Activated T-helper 2 cell treated with anti-CD3 and anti-CD28 coated beads, Interferon-gamma antibody, Interleukin-2, Interleukin-4, amounts not matched to agents 10 μg/mL and 5 μg/mL and 100 μg/mL, durations not matched to agents 14 hours and 24 hours and 36 hours (primary cell): ENCODE data around the gene CCDC91. TPM values are rescaled to one million over a fixed set of nuclear protein-coding genes. Genes with fewer than 3 reads are reported as not detected.

ENCODE experiments used
- DNase-seq: peaks from one replicate; pipeline ENCODE4 v3.0.0; 2021; ENCODE audit warnings: low spot score
- H3K27ac Mint-ChIP-seq: one replicate; pipeline ENCODE4 v1.8.0; 2021; ENCODE audit warnings: mixed read lengths
- H3K27me3 Mint-ChIP-seq: one replicate; pipeline ENCODE4 v1.8.0; 2021; ENCODE audit warnings: low read depth, mixed read lengths
- H3K36me3 Mint-ChIP-seq: one replicate; pipeline ENCODE4 v1.8.0; 2021; ENCODE audit warnings: low read depth, mixed read lengths
- H3K4me1 Mint-ChIP-seq: one replicate; pipeline ENCODE4 v1.8.0; 2021; ENCODE audit warnings: low read depth, mixed read lengths
- H3K4me3 Mint-ChIP-seq: one replicate; pipeline ENCODE4 v1.8.0; 2021; ENCODE audit warnings: low read depth, mild to moderate bottlenecking, moderate library complexity, mixed read lengths
- H3K9me3 Mint-ChIP-seq: one replicate; pipeline ENCODE4 v1.8.0; 2021; ENCODE audit warnings: mixed read lengths
- intact Hi-C: fragments of 100-400 bp; cut with micrococcal nuclease; formaldehyde crosslinking; loops from one replicate; pipeline ENCODE4 v1.15.1; 2023
- total RNA-seq: library from RNA; stranded (reverse); gene quantifications from 2 replicates; pipeline ENCODE4 v1.2.3, GENCODE V29; 2022

CCDC91 gene
- total RNA-seq, 1 donor from 2014 or later, result 13.7 TPM

DNA sequence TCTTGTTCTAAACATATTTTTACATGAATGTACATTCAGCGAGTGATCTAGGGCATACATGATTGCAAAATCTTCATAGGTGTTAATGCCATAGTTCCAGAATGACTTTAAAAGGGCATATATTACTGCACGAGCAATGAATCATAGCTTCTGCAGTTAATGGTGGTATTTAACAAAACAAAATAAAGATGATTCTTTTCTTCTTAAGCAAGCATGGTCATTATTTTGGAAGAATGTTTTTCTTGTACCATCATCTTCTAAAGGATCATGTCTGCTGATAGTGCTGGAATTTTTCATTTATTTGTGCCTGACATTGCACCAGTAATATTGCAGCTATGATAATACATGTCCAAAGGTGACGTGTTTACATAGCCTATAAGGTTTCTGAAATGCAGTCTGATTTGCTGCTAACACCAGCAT lies 388.6 kb downstream of the CCDC91 start:
- no peak overlapping the region for H3K4me3 Mint-ChIP-seq
- H3K27me3 Mint-ChIP-seq, result no peaks in the 10 kb centered on the region
- no peak overlapping the region for H3K27ac Mint-ChIP-seq
- no peaks in the 10 kb centered on the region for H3K4me1 Mint-ChIP-seq
- H3K9me3 Mint-ChIP-seq, result peaks cover 4% of the 10 kb centered on the region
- intact Hi-C loops, result no loop called here
- H3K36me3 Mint-ChIP-seq, result no peaks in the 10 kb centered on the region
- DNase-seq, result no peak

DNA sequence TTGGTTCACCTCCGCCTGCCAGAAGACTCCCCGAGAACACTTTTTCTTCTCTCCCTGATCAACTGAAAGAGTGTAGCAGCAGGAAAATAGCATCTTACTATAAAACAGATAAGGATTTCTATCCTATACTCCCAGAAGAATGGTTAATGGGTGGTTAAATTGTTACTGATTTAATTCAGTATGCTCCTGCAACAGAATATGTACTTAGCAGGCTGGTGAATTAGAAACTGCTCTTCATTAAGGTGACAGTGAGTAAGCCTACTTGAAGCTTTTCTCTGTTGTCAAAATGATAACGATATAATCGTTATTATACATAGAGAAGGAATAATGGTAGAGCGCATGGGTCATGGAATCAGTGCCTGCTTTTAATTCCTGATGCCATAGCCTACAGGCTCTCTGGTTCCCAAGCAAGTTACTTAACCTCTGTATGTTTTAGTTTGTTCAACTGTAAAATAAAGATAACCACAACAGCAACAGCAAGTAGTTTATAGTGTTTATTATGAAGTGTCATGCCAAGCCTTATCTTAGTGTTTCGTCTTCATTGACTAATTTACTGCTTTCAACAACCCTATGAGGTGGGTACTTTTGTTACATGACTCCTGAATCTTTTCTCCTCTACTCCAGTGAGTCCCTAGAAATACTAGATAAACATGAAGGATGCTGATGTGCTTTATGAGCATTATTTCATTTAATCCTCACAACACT lies 392.6 kb downstream of the CCDC91 start:
- DNase-seq, result no peak
- H3K27me3 Mint-ChIP-seq, result no peaks in the 10 kb centered on the region
- no peaks in the 10 kb centered on the region for H3K36me3 Mint-ChIP-seq
- intact Hi-C loops, result no loop called here
- H3K4me3 Mint-ChIP-seq, result no peak overlapping the region
- no peaks in the 10 kb centered on the region for H3K9me3 Mint-ChIP-seq
- H3K27ac Mint-ChIP-seq, result no peak overlapping the region
- H3K4me1 Mint-ChIP-seq, result no peaks in the 10 kb centered on the region

DNA sequence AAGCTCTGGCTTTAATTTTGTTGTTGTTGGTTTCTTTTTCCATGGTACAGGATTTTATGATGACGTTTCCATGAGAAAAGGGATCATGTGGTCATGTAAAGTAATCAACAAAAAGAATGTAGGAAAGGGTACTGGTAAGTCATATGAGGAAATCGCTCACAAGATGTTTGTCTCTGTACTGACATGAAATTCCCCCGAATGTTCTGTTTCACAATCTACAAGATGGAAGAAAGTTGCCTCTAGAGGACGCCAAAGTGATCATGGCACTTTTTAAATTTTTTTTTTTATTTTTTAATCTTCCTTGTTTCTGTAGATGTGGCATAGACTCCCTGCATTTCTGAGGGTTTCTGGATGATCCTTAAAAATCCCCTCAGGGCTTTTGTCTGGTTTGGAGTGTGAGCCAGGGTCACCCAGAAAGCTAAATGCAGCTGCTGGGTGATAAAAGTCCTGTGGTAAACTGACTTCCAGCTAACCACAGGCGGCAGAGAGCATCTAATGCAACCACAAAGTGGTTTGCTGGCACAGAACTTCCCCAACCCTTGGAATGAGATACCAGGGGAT lies 393.5 kb downstream of the CCDC91 start:
- Mint-ChIP-seq H3K27ac (no peak overlapping the region), H3K27me3 (no peaks in the 10 kb centered on the region), H3K4me3 (no peak overlapping the region), H3K9me3 (no peaks in the 10 kb centered on the region), H3K4me1 (no peaks in the 10 kb centered on the region), H3K36me3 (no peaks in the 10 kb centered on the region)
- no peak for DNase-seq
- intact Hi-C loops, result no loop called here

DNA sequence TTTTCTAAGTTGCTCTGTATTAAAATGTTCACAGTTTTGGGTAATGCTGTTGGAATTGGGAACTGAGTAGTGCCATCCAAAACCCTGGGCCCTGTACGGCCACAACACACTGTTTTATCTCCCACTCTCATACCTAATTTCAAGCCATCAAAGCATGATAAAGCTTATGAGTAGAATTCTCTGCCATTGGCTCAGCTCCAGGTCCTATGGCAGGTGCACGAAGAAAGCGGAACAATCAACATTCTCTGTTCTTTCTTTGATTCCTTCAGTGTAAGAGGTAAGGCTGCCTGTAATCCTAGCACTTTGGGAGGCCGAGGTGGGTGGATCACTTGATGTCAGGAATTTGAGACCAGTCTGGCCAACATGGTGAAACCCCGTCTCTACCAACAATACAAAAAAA lies 394.9 kb downstream of the CCDC91 start:
- DNase-seq, result no peak
- Mint-ChIP-seq H3K27ac (no peak overlapping the region), H3K27me3 (no peaks in the 10 kb centered on the region), H3K4me1 (no peaks in the 10 kb centered on the region), H3K36me3 (no peaks in the 10 kb centered on the region), H3K9me3 (peaks cover 6% of the 10 kb centered on the region), H3K4me3 (no peak overlapping the region)
- intact Hi-C loops, result no loop called here

DNA sequence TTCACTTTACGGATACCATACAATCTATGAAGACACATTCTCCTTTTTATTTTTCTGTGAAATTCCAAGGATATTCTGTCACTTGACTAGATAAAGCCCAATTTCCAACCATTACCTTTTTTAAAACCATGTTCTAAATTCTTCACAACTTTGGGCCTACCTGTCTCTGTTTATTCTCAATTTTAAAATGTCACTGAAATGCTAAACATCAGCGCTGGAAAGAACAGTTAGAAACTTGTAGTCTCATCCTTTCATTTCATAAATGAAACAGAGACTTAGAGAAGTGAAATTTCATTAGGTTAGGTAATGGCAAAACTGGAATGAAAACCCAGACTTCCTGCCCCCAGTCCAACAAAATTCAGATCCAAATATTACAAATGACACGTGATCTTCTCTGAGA lies 396.2 kb downstream of the CCDC91 start:
- no peak overlapping the region for H3K27ac Mint-ChIP-seq
- H3K4me1 Mint-ChIP-seq, result no peaks in the 10 kb centered on the region
- H3K27me3 Mint-ChIP-seq, result no peaks in the 10 kb centered on the region
- no peak for DNase-seq
- H3K4me3 Mint-ChIP-seq, result no peak overlapping the region
- intact Hi-C loops, result no loop called here
- H3K9me3 Mint-ChIP-seq, result peaks cover 15% of the 10 kb centered on the region
- no peaks in the 10 kb centered on the region for H3K36me3 Mint-ChIP-seq

DNA sequence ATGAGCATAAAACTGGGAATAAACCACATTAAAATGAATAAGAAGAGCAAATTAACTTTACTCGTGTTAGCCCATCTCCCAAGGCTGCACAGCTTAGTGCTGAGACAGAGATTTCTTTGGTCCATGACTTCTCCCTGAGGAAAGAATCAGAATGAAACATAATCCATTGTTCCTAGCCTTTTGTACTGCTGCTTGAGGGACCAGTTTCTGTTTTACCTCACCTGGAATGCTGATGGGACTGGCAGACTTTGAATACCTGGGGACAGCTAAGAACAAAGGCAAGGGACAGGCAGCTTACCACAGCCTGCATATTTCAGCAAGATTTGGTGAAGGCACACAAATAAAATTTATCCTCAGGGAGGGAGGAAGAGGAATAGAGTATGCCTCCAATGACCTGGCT lies 401.6 kb downstream of the CCDC91 start:
- intact Hi-C loops, result no loop called here
- Mint-ChIP-seq H3K36me3 (no peaks in the 10 kb centered on the region), H3K4me3 (no peak overlapping the region), H3K9me3 (peaks cover 32% of the 10 kb centered on the region), H3K27ac (no peak overlapping the region), H3K27me3 (no peaks in the 10 kb centered on the region), H3K4me1 (no peaks in the 10 kb centered on the region)
- no peak for DNase-seq

Other genes starting within 250 kb of the CCDC91 start
- gene PTHLH, start 217.7 kb upstream of the CCDC91 start, total RNA-seq, result not detected in 2 replicates